Fibroblast of skin of right biceps (primary cell): ENCODE results near the gene MPZL2.
A peak's percentile ranks its signal among the peaks of the same experiment; 100 is the strongest.

Experiments
- DNase-seq: peaks from one replicate; pipeline ENCODE4 v3.0.0-alpha.2; 2013

MPZL2 gene

DNA sequence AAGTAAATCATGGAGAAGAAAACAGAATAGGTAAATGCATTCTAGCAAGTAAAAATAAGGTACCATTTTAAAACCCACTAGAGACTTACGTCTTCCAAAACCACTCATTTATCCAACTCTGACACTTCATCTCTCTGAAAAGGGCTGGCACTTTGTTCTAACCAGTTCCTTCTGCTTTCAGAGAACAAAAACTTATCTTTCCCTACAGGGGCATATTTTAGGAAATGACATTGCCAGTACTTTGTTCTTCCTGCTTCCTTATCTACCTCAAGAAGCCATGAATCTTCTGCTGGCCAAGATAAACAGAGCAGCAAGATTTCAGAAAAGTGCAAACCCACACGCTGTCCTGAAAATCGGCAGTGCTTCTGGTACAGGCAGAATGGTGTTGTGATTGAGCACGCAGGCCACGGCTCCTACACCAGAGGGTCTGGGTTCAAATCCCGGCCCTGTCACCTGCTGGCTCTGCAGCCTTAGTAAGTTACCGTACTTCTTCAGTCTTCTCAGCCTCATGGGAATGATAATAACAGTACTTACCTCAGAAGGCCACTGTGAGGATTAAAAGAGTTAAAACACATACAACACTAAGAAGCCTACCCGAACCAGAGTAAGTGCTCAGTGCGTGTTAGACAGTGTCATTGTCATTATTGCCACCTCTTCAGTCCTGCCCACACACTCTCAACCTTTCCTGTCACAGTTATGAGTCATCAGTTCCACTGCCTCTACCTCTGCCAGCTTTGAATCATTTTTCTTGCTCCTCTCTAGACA is 22.9 kb downstream of the MPZL2 start:
- DNase-seq = peak; percentile 12

- DNase-seq = no peak
Measured at GRCh38 chr11:118239509-118240205, 24.4 kb downstream of the MPZL2 start.

DNA sequence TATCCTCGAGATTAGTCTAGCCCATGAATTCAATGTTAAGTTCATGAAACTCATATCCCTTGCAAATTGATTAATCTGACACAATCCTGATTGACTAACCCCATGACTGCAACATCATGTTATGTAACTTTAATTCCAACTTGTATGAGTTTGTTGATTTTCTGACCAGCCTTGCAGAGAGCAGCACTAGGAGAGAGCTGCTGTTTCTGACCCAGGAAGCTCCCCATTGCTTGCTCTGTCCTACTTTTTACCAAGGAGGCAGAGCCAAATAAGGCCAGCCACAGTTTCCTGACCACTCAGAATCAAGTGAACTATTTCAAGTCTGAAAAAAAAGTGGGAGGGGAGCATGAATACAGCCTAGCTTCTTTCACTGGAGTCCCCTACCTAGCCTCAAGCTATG is 25.2 kb downstream of the MPZL2 start:
- no peak for DNase-seq

DNA sequence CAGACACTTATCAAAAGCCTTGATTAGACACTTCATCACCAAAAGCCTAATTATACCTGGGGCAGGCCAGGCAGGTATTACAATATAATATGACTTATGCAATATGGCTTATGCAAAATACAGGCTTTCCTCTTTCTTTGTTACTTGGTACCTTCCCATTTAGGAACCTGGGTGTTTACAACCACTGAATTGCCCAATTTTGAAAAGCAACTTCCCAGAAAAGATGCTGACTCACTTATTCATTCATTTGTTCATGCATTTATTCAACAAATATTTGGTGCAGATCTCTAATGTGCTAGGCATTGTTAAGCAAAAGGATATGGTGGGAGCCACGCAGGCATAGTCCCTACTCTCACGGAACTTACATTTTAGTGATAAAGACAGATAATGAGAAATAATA is 25.7 kb downstream of the MPZL2 start:
- DNase-seq = no peak

- DNase-seq = no peak
Measured at GRCh38 chr11:118236170-118236569, 27.9 kb downstream of the MPZL2 start.

- no peak for DNase-seq
Measured at GRCh38 chr11:118234833-118235232, 29.3 kb downstream of the MPZL2 start.

DNA sequence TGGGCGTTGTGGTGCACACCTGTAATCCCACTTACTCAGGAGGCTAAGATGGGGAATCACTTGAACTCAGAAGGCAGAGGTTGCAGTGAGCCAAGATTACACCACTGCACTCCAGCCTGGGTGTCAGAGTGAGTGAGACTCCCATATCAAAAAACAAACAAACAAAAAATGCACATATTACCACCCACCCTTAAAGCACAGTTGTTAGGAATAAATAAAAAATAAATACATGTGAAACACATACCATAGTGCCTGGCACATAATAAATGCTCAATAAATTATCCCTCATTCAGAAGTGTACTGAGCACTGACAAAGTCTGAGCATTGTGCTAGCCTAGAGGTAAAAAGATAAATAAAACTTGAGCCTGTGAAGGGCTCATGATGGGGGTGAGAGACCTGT is 30.2 kb downstream of the MPZL2 start:
- DNase-seq = no peak

DNA sequence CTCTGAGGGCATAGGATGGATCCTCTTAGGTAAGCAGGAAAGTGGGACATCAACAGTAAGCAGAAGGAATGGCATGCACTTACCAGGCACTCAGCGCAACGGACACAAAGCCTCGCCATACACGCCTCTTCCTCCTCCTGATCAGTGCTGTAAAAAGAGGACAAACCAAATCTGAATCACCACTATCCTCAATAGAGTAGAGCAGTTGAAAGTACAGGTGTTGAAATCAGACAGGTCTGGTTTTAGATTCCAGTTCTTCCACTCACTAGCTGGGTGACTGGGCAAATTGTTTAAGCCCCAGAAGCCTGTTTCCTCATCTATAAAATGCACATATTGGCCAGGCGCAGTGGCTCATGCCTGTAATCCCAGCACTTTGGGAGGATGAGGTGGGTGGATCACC is 30.7 kb downstream of the MPZL2 start:
- DNase-seq = no peak

DNA sequence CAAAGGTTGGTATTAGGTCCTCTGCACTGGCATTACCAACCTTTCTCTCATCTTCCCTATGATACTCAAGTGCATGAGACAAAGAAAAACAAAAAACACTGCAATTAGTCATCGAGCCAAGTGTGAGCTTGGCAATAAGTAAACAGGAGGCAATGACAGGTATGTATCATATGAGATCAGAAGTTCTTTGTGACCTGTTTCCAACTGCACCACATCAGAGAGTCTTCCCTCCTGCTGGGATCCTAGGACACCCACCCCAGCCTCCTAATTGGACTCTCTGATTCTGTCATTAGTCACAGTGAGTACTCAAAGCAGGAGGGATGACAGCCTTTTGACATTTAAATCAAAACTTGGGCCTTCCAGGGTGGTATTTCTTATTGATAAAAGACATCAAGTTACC is 31.4 kb downstream of the MPZL2 start:
- DNase-seq = no peak

- no peak for DNase-seq
Measured at GRCh38 chr11:118231461-118231860, 32.6 kb downstream of the MPZL2 start.

DNA sequence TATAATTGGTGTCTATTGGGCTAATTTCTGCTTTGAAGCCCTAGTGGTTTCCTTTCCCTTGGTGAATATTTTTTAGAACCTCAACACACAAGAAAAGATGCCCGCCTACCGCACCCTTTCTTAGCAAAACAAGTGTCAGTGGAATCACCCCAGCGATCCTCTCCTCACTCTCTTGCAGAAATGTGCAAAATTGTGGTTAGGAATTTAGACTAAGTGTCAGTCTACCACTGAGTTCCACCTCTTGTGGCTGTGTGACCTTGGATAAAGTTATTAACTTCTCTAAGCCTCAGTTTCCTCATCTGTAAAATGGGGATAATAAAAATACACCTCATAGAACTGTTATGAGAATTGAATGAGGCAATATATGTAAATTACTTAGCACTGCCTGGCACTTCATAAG is 34.0 kb downstream of the MPZL2 start:
- DNase-seq = no peak

DNA sequence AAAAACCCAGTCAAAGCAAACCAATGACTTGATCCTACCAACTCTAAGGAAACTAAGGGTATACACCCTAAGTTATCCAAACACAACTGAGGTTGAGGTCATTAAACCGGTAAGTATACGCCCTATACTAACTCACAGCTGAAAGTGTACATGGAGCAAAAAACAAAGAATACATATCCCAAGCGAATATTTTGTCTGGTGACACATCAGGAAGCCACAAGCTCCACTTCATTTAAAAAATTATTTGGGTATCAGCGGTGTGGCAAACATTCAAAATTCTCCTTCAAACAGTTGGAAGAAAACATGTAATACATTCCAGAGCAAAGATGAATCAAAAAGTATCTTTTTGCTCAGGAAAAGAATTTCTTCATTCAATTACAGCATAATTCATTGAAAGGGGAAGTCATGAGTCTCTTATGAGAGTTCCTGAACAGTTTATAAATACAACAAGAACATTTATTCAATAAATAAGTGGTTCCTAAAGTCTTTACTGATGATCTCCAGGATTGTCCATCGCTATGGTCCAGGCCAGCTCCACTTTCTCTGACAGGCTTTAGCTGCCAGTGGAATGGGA is 34.7 kb downstream of the MPZL2 start:
- DNase-seq = peak; percentile 39

- no peak for DNase-seq
Measured at GRCh38 chr11:118227865-118228785, 36.0 kb downstream of the MPZL2 start.

- DNase-seq = no peak
Measured at GRCh38 chr11:118226781-118227180, 37.3 kb downstream of the MPZL2 start.

- peak; percentile 21 for DNase-seq
Measured at GRCh38 chr11:118226296-118226695, 37.8 kb downstream of the MPZL2 start.

DNA sequence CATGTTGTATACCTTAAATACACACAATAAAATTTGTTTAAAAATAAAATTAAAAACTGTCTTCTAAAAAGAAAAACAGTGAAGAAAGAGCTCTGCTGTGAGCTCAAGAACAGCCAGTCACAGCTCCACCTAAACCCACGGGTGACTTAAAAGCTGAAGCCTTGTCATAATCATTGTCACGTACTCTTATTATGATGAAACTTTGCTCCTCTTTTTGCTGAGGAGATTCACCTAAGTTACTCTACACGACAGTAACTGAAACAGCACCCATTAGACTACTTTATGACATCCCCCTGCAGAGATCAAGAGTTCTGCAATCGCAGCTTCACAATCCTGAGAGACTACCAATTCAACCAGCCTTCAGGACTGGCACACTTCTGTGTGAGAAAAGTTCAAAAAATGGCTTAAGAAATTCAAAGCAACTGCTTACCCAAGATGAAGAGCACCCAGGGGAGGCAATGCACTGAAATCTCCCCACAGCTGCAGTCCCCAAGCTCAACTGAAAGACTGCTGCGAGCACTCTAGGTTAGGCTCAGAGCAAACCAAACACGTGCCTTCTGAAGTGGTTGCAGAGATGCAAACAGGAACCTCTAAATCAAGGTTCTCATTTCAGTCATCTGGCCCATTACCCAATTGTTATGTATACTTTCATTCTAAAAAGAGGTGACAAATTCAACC is 39.4 kb downstream of the MPZL2 start, which contains the start of gene JAML:
Gene JAML (minus strand): TSS at position 501 of the 678 bp plus-strand sequence. CDS start 10,145 bp downstream, outside the sequence.
- DNase-seq = no peak

GRCh38 chr11:118223992-118224391 is 40.1 kb downstream of the MPZL2 start:
- no peak for DNase-seq

DNA sequence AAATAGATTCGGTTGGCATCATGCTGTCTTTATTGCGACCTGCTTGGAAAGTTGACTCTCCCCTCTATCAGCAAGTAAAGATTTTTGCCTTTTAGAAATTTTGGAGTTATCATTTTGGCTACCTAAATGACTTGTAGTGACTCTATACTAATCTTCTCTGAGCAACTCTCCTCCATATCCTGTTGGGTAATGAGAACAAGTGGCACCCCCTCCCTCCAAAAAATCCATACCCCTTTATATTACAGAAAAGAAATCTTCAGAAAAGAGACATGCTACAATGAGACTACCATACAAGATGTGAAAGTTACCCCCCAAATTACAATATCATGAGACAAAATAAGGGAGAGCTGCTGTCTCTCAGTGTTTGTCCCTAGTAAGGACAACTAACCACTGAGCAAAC is 40.5 kb downstream of the MPZL2 start:
- no peak for DNase-seq

DNA sequence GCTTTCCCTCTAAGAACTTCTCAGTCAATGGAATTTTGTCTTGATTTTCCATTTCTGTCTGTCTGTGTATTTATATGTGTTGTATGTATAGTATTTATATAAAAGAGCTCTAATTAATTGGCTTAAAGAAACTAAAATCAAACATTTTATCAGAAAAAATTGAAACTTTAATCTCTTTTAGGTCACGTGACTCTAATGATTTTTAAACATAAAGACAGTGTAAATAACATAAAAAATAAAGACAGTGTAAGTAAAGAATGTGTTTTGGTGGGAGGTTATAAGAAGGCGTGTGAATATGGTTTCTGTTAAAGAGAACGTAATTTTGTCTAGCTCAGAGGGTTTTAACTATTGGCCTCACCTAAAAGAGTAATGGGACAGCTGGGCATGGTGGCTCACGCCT is 41.7 kb downstream of the MPZL2 start:
- DNase-seq = no peak

- DNase-seq = no peak
Measured at GRCh38 chr11:118221419-118221818, 42.7 kb downstream of the MPZL2 start.

DNA sequence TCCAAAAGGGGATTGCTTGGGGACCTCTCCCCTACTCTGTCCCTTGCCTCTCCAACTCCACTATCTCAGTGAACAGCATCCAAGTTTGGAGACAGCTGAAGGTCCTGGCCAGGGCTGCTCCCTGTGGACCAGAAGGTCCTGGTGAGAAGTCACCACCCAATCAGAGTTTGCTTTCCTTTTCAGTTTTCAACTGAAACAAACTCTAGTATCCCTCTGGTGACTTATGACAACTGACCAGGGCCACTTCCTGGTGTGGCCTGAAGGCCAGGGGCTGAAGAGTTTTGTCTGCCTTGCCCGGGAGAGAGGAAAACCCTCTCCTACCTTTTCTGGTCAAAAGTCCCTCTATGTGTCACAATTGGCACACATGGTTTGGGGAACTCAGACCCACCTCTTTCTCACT is 44.4 kb downstream of the MPZL2 start:
- DNase-seq = no peak

DNA sequence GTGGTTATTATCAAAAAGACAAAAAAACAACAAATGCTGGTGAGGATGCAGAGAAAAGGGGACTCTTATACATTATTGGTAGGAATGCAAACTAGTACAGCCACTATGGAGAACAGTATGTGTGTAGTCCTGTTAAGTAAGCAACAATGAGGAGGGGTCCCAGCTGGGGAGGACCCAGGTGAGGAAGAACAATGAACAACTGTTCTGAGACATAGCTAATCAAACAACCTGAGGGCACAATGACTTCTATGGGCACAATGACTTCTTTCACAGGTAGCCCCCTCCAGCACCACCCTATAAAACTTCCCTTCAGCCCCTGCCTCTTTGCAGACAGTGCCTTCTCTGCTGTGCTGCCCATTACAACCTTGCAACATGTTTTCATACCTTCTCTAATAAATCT is 44.9 kb downstream of the MPZL2 start:
- DNase-seq = no peak
